ENCODE results near the gene APLN.
A peak's percentile ranks its signal among the peaks of the same experiment; 100 is the strongest.

Gene APLN

DNA sequence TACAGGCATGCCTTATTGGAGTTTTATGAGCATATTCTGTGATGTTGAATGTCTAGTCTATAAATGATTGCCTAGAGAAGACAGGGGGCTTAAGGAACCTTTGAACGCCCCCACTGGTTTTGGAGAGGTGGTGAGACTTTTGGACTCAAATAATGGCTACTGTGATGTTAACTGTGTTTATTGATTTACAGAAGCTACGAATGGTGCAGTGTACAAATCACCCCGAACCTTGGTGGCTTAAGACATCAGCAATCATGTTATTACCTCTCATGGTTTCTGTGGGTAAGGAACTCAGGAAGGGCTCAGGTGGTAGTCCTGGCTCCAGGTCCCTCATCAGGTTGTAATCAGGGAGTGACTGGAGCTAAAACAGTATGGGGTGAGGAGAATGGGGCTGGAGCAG, 33.3 kb upstream of the APLN start:
- TF ChIP-seq, protein P1, sequence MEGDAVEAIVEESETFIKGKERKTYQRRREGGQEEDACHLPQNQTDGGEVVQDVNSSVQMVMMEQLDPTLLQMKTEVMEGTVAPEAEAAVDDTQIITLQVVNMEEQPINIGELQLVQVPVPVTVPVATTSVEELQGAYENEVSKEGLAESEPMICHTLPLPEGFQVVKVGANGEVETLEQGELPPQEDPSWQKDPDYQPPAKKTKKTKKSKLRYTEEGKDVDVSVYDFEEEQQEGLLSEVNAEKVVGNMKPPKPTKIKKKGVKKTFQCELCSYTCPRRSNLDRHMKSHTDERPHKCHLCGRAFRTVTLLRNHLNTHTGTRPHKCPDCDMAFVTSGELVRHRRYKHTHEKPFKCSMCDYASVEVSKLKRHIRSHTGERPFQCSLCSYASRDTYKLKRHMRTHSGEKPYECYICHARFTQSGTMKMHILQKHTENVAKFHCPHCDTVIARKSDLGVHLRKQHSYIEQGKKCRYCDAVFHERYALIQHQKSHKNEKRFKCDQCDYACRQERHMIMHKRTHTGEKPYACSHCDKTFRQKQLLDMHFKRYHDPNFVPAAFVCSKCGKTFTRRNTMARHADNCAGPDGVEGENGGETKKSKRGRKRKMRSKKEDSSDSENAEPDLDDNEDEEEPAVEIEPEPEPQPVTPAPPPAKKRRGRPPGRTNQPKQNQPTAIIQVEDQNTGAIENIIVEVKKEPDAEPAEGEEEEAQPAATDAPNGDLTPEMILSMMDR (conservative IDR thresholded peaks at IDR 0.05; ENCODE audit: low read depth, low read length), result no peak
- H3K4me3 ChIP-seq (ENCODE audit: low read length), result no peak overlapping the region
- DNase-seq (ENCODE audit: low read depth), result no peak

- TF ChIP-seq, protein P1 (conservative IDR thresholded peaks at IDR 0.05; ENCODE audit: low read depth, low read length), result no peak
- no peak for DNase-seq (ENCODE audit: low read depth)
- no peak overlapping the region for H3K4me3 ChIP-seq (ENCODE audit: low read length)
These were observed 31.7 kb upstream of the APLN start for GRCh38 chrX:129686422-129686948.

DNA sequence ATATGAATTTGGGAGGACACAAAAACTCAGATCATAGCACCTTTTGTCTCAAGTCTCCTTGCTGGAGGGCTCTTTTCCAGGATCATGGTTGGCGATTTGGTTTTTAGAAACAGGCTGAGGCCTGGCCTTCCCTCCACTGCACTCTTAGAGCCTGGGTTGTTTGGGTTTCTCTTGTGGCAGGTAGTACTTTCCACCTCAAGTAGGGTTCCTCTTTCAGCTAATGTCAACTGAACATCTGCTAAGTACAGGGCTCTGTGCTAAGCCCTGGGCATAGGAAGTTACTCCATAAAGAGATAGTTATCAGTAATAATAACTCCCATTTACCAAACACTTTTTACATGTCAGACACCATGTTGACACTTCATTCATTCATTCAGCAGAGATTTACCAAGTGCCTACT, 28.2 kb upstream of the APLN start:
- TF ChIP-seq, protein P1 (conservative IDR thresholded peaks at IDR 0.05; ENCODE audit: low read depth, low read length), result no peak
- no peak overlapping the region for H3K4me3 ChIP-seq (ENCODE audit: low read length)
- no peak for DNase-seq (ENCODE audit: low read depth)

- TF ChIP-seq, protein P1 (conservative IDR thresholded peaks at IDR 0.05; ENCODE audit: low read depth, low read length), result no peak
These were observed 25.1 kb upstream of the APLN start for GRCh38 chrX:129679901-129680300.

GRCh38 chrX:129678614-129679195, 23.9 kb upstream of the APLN start:
- TF ChIP-seq, protein P1 (conservative IDR thresholded peaks at IDR 0.05; ENCODE audit: low read depth, low read length), result no peak
- peak overlapping the region; percentile 42 for H3K4me3 ChIP-seq (ENCODE audit: low read length)
- no peak for DNase-seq (ENCODE audit: low read depth)

More at GRCh38 chrX:129679901-129680300, 25.1 kb upstream of the APLN start:
- no peak for DNase-seq (ENCODE audit: low read depth)
- no peak overlapping the region for H3K4me3 ChIP-seq (ENCODE audit: low read length)

GRCh38 chrX:129667412-129667811, 12.7 kb upstream of the APLN start:
- H3K4me3 ChIP-seq (ENCODE audit: low read length), result no peak overlapping the region
- TF ChIP-seq, protein P1 (conservative IDR thresholded peaks at IDR 0.05; ENCODE audit: low read depth, low read length), result no peak
- DNase-seq (ENCODE audit: low read depth), result no peak

DNA sequence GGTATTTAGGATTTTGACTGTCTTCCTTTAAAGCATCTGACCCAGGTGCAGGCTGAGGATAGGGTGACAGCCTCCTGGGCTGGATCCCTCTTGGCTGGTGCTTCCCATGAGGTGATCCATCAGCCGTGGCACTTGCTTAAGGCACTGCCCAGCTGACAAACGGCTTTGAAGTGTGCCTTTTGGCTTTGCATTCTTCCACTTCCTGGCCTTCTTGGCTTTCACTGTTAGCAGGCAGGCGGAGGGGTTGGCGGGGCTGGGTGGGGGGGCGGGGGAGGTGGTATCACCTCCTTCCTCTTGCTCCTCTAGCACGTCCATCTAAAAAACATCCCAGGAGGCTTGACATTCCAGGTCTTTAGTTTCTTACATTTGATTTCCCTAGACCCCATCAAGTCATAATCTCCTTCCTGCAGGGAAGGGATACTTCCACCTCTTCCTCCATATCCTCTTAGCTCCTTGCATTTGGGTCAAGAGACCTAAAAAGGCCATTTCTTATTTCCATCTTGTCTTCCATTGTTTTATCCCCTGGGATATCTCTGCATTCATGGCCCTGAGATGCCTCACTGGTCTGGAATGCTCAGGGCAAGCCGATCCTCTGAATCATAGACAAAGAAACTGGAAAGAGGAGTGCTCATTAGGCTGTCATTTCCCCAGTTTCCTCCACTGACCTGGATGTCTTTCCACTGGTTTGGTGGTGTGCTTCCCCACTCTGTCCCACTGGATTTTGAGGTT, 11.3 kb upstream of the APLN start:
- DNase-seq (ENCODE audit: low read depth), result no peak
- TF ChIP-seq, protein P1 (conservative IDR thresholded peaks at IDR 0.05; ENCODE audit: low read depth, low read length), result no peak
- no peak overlapping the region for H3K4me3 ChIP-seq (ENCODE audit: low read length)

All from retinal pigment epithelial cell (primary cell).